GM23338 (cell line): ENCODE results near the gene DPEP3. TPM values are rescaled to one million over a fixed set of nuclear protein-coding genes. Genes with fewer than 3 reads are reported as not detected.

Source experiments
- ATAC-seq: fragments of 200-7000 bp; cut with Tn5 transposase; 3 replicates; pipeline ENCODE4 v1.9.1; 2020
- DNase-seq: peaks from one replicate; pipeline ENCODE4 v3.0.0-alpha.2; 2015; ENCODE audit warnings: low spot score
- H2AFZ ChIP-seq: fragments of 200-600 bp; sonication (generic); 2 replicates; pipeline ENCODE4 v1.8.0; 2016; ENCODE audit warnings: antibody characterized with exemption, mild to moderate bottlenecking, moderate library complexity
- H3F3A ChIP-seq: fragments of 200-600 bp; sonication (generic); replicated peaks from 2 replicates; pipeline ENCODE4 v1.8.0; 2017; ENCODE audit warnings: antibody characterized with exemption, mixed run types, low read depth
- H3K27ac ChIP-seq: fragments of 200-600 bp; sonication (generic); 2 replicates; pipeline ENCODE4 v1.6.1; 2016; ENCODE audit warnings: low read depth
- H3K27me3 ChIP-seq: fragments of 200-600 bp; sonication (generic); 2 replicates; pipeline ENCODE4 v1.8.0; 2016; ENCODE audit warnings: mild to moderate bottlenecking, mixed run types, moderate library complexity; ENCODE audit not compliant: insufficient read depth
- H3K36me3 ChIP-seq: fragments of 200-600 bp; sonication (generic); 2 replicates; pipeline ENCODE4 v1.8.0; 2016; ENCODE audit warnings: mild to moderate bottlenecking; ENCODE audit not compliant: insufficient read depth
- H3K4me1 ChIP-seq: fragments of 200-600 bp; sonication (generic); 2 replicates; pipeline ENCODE4 v1.8.0; 2016; ENCODE audit warnings: mild to moderate bottlenecking, moderate library complexity; ENCODE audit not compliant: insufficient read depth
- H3K4me2 ChIP-seq: fragments of 200-600 bp; sonication (generic); 2 replicates; pipeline ENCODE4 v1.7.1; 2017; ENCODE audit warnings: mixed run types
- H3K4me3 ChIP-seq: fragments of 200-600 bp; sonication (generic); 2 replicates; pipeline ENCODE4 v1.6.1; 2016; ENCODE audit warnings: mixed run types
- H3K79me2 ChIP-seq: fragments of 200-600 bp; sonication (generic); replicated peaks from 2 replicates; pipeline ENCODE4 v1.8.0; 2017; ENCODE audit warnings: mild to moderate bottlenecking; ENCODE audit not compliant: insufficient read depth
- H3K9me2 ChIP-seq: fragments of 200-600 bp; sonication (generic); 2 replicates; pipeline ENCODE4 v1.8.0; 2017; ENCODE audit not compliant: insufficient read depth
- H4K20me1 ChIP-seq: fragments of 200-600 bp; sonication (generic); replicated peaks from 2 replicates; pipeline ENCODE4 v1.8.0; 2017; ENCODE audit warnings: mild to moderate bottlenecking; ENCODE audit not compliant: insufficient read depth
- H3K27ac Mint-ChIP-seq: 2 replicates; pipeline ENCODE4 v1.8.0; 2020; ENCODE audit warnings: inconsistent platforms, mild to moderate bottlenecking, moderate library complexity, mixed read lengths
- H3K27me3 Mint-ChIP-seq: 3 replicates; pipeline ENCODE4 v1.8.0; 2022; ENCODE audit warnings: low read depth, mild to moderate bottlenecking, moderate library complexity, mixed read lengths, inconsistent platforms; ENCODE audit not compliant: insufficient read depth, poor library complexity
- H3K36me3 Mint-ChIP-seq: 3 replicates; pipeline ENCODE4 v1.8.0; 2021; ENCODE audit warnings: low read depth, mild to moderate bottlenecking, inconsistent platforms, moderate library complexity, mixed read lengths
- H3K4me1 Mint-ChIP-seq: 3 replicates; pipeline ENCODE4 v1.8.0; 2020; ENCODE audit warnings: mild to moderate bottlenecking, inconsistent platforms, mixed read lengths
- H3K4me3 Mint-ChIP-seq: 3 replicates; pipeline ENCODE4 v1.8.0; 2021; ENCODE audit warnings: moderate library complexity, mild to moderate bottlenecking, inconsistent platforms, mixed read lengths
- H3K9me3 Mint-ChIP-seq: 3 replicates; pipeline ENCODE4 v1.8.0; 2020; ENCODE audit warnings: moderate library complexity, mild to moderate bottlenecking, inconsistent platforms, mixed read lengths
- CREB1 ChIP-seq: fragments of 250-450 bp; sonication (Bioruptor Pico); IDR thresholded peaks from 2 replicates; pipeline ENCODE4 v1.5.0; 2020; ENCODE audit warnings: low read depth, mild to moderate bottlenecking, moderate library complexity
- CTCF ChIP-seq, 2 experiments: fragments of 200-600 bp in 1 of 2; sonication (generic) in 1 of 2; conservative IDR thresholded peaks; 2 replicates each; pipeline versions ENCODE4 v1.5.1 to v1.6.1; 2016 to 2017; ENCODE audit warnings: antibody characterized with exemption in 2 of 2, low read depth in 2 of 2, mild to moderate bottlenecking in 2 of 2, moderate library complexity in 1 of 2
- EZH2 ChIP-seq: fragments of 200-600 bp; sonication (generic); IDR thresholded peaks from one replicate; pipeline ENCODE4 v1.8.0; 2017; ENCODE audit warnings: antibody characterized with exemption, mild to moderate bottlenecking, low read depth; ENCODE audit not compliant: unreplicated experiment
- EZH2phosphoT487 ChIP-seq: fragments of 200-600 bp; sonication (generic); IDR thresholded peaks from one replicate; pipeline ENCODE4 v1.8.1; 2018; ENCODE audit warnings: antibody characterized with exemption; ENCODE audit not compliant: unreplicated experiment
- JUNB ChIP-seq: IDR thresholded peaks from one replicate; pipeline ENCODE4 v1.6.1; 2016; ENCODE audit warnings: antibody characterized with exemption; ENCODE audit not compliant: unreplicated experiment
- NANOG ChIP-seq: IDR thresholded peaks from 2 replicates; pipeline ENCODE4 v1.6.1; 2016; ENCODE audit warnings: antibody characterized with exemption, borderline replicate concordance
- REST ChIP-seq: IDR thresholded peaks from one replicate; pipeline ENCODE4 v1.6.1; 2018; ENCODE audit warnings: antibody characterized with exemption; ENCODE audit not compliant: unreplicated experiment
- STAT1 ChIP-seq: IDR thresholded peaks from one replicate; pipeline ENCODE4 v1.6.1; 2016; ENCODE audit warnings: antibody characterized with exemption; ENCODE audit not compliant: unreplicated experiment
- ZNF114 ChIP-seq: fragments of 250-450 bp; sonication (Bioruptor Pico); IDR thresholded peaks from 2 replicates; pipeline ENCODE4 v1.5.0; 2020; ENCODE audit warnings: mild to moderate bottlenecking, moderate library complexity
- ZNF462 ChIP-seq: fragments of 250-450 bp; sonication (Bioruptor Pico); IDR thresholded peaks from 2 replicates; pipeline ENCODE4 v1.5.0; 2020; ENCODE audit warnings: mild to moderate bottlenecking, moderate library complexity
- polyA plus RNA-seq: library from polyadenylated mRNA; unstranded; fragments of >200 nt; fragmentation: Nextera tagmentation; extraction: Ambion mirVana; gene quantifications from 2 replicates; pipeline ENCODE4 v1.2.1, GENCODE V29; 2016
- total RNA-seq: library from RNA; depleted of rRNA; stranded (reverse); fragments of >200 nt; shearing (Covaris generic); gene quantifications from 2 replicates; pipeline ENCODE4 v1.2.3, GENCODE V29; 2014

DPEP3 gene
- total and polyA plus RNA-seq, 2 experiments from 2014 or later = 8.8 to 18.4 TPM

GRCh38 chr16:67989322-67990017, 9.2 kb upstream of the DPEP3 start (continued):
- TF ChIP-seq REST (no peak), EZH2 (no peak), JUNB (no peak), NANOG (no peak), CREB1 (CRISPR knock-in tag) (no peak), EZH2phosphoT487 (no peak), STAT1 (no peak)

GRCh38 chr16:67988675-67989074, 8.4 kb upstream of the DPEP3 start:
- Mint-ChIP-seq H3K9me3 (peaks cover 4% of the 10 kb centered on the region; the same call in 1 of the 3 replicates), H3K4me1 (no peaks in the 10 kb centered on the region), H3K4me3 (no peak overlapping the region), H3K36me3 (no peaks in the 10 kb centered on the region), H3K27ac (no peak overlapping the region), H3K27me3 (peaks cover 18% of the 10 kb centered on the region)
- no peaks in the 10 kb centered on the region for H4K20me1 ChIP-seq
- peaks cover 3% of the 10 kb centered on the region; the same call in 1 of the 2 replicates for H3K27me3 ChIP-seq
- no peak overlapping the region for H2AFZ ChIP-seq
- H3K79me2 ChIP-seq = no peaks in the 10 kb centered on the region
- H3K4me2 ChIP-seq = no peak overlapping the region
- H3F3A ChIP-seq = no peaks in the 10 kb centered on the region
- no peaks in the 10 kb centered on the region for H3K4me1 ChIP-seq
- no peak for DNase-seq
- ATAC-seq = no peak
- H3K4me3 ChIP-seq = no peak overlapping the region
- H3K27ac ChIP-seq = no peak overlapping the region
- peaks cover 3% of the 10 kb centered on the region; the same call in 1 of the 2 replicates for H3K9me2 ChIP-seq
- no peaks in the 10 kb centered on the region for H3K36me3 ChIP-seq
- TF ChIP-seq NANOG = no peak
- TF ChIP-seq CTCF (conservative IDR thresholded peaks at IDR 0.05; ENCODE audit: low read depth in 2 of 2) = no peak
- no peak for TF ChIP-seq ZNF114 (CRISPR knock-in tag)
- TF ChIP-seq EZH2 = no peak
- no peak for TF ChIP-seq ZNF462 (CRISPR knock-in tag)
